GM21619 (cell line): ENCODE results near the gene DSE.
"Not testable (repeated sequence)": the region's sequence is repeated elsewhere in the genome, so short reads cannot be mapped to it uniquely, and the experiment has no call there.

ENCODE experiments used
- ATAC-seq: cut with Tn5 transposase; IDR thresholded peaks from one replicate; pipeline ENCODE4 v1.9.1; 2021; ENCODE audit not compliant: unreplicated experiment

The DSE gene

DNA sequence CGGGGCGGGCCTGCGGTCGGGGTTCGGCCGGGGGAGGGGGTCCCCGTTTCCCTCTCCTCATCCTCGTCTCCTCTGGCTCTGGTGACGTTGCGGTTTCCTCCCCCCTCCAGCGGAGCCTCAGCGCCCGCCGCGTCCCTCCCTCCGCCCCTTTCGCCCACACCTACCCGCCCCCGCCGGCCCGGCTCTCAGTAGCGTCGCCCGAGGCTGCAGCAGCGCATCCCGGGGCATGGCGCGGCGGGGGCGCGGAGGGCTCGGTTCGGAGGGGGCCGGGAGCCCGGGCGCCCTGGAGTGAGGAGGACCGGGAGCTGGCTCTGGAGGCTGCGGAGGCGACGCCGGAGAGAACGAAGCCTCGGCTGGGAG lies at the start of gene DSE:
TSS of gene DSE (plus strand) at position 188 of the 360 bp plus-strand sequence. CDS start 28,304 bp downstream, outside the sequence.
- ATAC-seq: peak; percentile 71

- ATAC-seq: not testable (repeated sequence)
Observed at GRCh38 chr6:116321933-116322332, 48.8 kb upstream of the DSE start.

DNA sequence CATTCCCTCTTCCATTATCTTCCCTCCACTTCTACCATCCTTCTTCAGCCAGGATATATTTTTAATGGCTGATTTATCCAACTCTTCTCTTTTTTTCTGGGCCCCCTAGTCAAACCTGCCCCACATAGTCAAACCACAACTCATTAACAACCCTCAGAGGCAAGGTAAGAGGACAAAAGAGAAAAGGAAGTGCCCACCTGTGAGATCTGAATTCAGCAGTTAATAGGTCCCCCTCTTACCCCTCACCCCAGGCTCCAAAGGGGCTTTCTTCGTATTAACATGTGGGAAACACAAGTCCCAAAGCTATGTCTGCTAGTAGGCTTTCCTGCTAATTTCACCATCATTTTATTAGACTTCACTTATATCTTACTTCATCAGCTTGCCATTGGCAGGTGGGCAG lies 46.9 kb upstream of the DSE start:
- no peak for ATAC-seq

DNA sequence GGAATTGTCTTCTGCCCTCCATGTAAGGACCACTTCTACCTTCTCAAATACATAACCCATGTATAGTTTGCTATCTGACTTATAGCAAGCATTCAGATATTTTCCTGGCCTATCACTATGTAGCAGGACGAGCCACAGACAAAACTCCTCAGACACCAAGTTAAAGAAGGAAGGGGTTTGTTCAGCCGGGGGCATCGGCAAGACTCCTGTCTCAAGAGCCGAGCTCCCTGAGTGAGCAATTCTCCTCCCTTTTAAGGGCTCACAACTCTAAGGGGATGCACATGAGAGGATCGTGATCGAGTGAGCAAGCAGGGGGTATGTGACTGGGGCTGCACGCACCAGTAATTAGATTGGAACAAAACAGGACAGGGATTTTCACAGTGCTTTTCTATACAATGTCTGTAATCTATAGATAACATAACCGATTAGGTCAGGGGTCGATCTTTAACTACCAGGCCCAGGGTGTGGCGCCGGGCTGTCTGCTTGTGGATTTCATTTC lies 45.1 kb upstream of the DSE start:
- not testable (repeated sequence) for ATAC-seq

- no peak for ATAC-seq
Observed at GRCh38 chr6:116326181-116326671, 44.5 kb upstream of the DSE start.

DNA sequence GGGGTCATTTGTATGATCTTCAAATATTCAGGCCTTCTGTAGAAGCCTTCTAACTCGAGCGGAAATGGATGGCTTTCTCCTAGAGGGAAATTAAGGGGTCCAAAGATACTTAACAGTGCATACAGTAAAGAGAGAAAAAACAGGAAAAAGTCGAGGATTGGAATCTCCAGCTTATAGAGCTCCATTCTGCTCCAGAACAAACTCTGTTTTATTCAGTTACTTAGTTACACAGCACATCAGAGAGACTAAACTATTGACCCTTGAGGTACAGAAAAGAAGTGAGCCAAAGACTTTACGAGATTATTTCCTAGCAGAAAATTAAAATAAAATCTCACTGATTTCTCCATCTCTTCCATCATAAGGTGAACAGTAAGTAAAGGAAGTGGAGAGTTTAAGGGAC lies 43.8 kb upstream of the DSE start:
- ATAC-seq: no peak

DNA sequence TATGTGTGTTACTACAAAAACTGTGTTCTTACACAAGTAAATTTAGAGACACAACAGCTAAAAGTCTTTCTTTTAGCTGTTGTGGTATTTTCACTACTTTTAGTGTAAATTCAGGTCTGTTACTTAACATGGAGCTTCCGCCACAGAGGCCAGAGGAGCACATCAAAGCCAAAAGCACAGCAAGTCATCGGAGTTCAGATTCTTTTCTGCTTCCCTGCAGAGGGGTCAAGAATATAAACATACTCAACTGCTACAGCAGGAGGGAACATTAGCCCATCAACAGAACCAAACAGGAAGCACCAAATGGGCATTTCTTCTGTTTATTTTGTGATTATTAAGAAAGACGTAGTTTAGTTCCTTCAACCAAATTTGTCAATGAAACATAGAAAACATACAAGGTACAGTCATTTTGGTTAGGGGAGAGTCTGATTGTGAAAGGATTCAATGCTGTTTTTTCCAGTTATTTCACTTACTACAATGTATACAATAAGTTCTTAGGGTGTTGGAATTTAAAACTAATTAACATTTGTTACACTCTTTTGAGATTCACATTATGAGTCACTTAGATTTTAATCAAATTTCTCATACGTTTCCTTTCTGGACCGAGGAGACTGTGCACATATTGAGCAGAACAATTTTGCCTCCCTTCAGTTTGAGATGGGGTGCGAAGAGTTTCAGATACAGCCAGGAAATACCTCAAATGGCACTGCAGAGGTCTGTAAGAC lies 42.8 kb upstream of the DSE start:
- no peak for ATAC-seq

DNA sequence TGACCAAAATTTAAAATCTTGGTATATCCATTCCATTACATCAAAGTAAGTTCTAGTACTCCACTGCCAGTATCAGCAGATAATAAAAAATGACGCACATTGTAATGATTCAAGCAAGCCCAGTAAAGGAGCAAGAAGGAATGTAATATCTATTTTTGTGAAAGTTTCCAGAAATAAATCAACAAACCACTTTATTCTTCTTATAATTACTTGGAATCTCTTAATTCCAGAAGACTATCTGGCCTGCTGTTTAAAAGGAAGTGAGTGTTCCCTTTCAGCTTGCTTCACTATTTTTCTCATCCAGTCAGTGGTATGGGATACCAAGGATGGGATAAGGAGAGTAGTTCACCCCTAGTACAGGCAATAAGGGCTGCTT lies 42.2 kb upstream of the DSE start:
- no peak for ATAC-seq

- ATAC-seq: no peak
Observed at GRCh38 chr6:116329156-116329555, 41.6 kb upstream of the DSE start.

- no peak for ATAC-seq
Observed at GRCh38 chr6:116330511-116330910, 40.2 kb upstream of the DSE start.

DNA sequence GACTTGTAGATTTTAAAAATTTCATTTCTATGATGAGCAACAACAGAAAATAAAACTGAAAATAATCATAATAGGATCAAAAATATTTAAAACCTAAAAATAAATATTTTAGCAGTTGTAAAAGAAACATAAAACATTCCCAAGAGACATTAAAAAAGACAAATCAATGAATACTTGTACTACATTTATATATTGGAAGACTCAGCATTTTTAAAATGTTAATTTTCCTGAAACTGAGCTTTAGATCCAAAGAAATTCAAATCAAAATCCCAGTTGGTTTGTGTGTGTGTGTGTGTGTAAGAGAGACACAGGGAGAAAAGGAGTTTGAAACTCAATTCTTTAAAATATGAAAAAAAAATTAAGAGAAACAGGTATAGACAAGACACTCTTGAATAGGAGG lies 38.7 kb upstream of the DSE start:
- ATAC-seq: no peak

DNA sequence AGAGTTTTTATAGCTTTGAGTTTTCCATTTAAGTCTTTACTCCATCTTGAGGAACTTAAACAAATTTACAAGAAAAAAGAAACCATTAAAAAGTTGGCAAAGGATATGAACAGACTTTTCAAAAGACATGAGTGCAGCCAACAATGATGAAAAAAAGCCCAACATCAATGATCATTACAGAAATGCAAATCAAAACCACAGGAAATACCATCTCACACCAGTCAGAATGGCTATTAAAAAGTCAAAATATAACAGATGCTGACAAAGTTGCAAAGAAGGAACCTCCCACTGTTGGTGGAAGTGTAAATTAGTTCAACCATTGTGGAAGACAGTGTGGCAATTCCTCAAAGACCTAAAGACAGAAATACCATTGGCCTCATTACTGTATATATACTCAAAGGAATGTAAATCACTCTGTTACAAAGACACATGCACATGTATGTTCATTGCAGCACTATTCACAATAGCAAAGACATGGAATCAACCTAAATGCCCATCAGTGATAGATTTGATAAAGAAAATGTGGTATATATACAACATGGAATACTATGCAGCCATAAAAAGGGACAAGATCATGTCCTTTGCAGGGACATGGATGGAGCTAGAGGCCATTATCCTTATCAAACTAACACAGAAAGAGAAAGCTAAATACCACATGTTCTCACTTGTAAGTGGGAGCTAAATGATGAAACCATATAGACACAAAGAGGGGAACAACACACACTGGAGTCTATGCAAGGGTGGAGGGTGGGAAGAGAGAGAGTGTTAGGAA lies 35.9 kb upstream of the DSE start:
- ATAC-seq: not testable (repeated sequence)

GRCh38 chr6:116335612-116336215 lies 35.0 kb upstream of the DSE start:
- ATAC-seq: no peak

DNA sequence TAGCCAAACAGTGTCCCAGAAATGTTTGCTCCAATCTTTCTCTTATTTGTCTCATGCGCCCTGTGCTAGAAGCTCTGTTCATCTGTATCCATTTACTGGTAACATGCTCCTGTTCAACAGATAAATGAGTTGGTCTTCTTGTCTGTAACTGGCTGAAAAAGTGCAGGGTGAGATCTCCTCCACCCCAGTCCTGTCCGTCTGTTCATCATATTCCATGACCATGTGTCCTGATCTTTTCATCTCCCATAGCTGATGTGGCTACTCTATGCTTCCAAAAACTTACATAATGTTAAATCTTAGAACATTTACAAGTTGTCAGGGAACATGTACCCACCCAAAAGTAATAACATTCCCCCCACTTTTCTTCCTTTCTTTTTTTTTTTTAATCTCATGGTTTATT lies 31.8 kb upstream of the DSE start:
- no peak for ATAC-seq

DNA sequence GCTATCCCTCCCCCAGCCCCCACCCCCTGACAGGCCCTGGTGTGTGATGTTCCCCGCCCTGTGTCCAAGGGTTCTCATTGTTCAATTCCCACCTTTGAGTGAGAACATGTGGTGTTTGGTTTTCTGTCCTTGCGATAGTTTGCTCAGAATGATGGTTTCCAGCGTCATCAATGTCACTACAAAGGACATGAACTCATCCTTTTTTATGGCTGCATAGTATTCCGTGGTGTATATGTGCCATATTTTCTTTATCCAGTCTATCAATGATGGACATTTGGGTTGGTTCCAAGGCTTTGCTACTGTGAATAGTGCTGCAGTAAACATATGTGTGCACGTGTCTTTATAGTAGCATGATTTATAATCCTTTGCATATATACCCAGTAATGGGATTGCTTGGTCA lies 30.1 kb upstream of the DSE start:
- ATAC-seq: not testable (repeated sequence)

- ATAC-seq: no peak
Observed at GRCh38 chr6:116349216-116349615, 21.5 kb upstream of the DSE start.

GRCh38 chr6:116351101-116351500 lies 19.6 kb upstream of the DSE start:
- ATAC-seq: no peak

DNA sequence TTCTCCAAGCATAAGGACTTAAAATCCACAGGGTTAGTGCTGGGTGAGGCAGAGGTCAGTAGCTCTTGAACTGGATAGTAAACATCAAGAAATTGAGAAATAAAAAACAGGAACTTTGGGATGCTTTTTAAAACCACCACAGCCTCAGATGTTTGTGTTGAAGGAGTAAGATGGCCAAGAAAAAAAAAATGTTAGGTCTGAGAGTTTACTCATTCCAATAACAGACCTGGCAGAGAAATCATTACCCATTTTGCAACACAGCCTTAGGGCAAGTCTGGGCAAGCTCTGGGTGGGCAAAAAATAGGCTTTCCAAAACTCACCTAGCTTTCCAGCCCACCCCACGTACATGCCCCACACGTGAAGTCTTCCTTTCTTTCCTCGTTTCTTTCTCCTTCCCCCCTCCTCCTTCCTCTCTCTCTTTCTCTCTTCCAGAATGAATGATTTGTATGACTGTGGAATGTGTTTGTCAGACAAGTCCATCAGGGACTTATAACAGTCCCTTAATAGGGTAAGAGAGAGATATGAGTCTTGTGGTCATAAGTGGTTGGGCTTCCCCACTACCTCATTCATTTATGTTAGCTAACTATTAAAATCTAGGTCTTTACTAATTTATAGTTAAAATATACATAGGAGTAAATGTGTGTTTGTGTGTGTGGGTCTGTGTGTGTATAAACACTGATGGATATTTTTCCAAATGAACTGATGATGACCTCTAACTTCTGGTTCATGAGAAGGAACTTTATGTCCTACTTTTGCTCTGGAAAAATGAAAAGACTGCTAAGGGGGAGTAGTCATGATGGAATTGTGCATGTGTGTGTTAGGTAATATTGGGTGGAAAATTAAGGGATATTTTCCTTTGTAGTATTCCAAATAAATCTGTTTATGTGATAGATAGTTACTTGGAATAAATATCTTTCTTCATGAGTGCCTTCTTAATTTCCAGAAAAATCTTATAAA lies 18.0 kb upstream of the DSE start:
- ATAC-seq: peak; percentile 63

DNA sequence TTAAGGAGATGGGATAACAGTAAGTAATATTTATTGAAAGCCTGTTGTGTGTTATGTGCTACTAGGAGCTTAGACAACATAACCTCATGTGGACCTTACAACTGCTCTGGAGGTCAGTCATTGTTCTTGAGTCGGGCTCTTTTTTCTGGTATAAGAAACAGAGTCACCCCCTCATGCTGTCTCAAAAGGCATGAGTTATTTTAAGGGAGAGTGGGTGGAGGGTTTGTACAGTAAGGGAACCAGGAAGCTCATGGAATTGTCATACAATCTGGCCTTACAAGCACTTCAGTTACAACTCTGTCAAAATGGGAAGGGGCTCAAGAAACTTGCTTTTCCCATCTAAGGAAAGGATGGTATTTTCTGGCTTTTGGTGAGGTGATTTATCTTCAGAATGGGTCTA lies 16.5 kb upstream of the DSE start:
- ATAC-seq: no peak

DNA sequence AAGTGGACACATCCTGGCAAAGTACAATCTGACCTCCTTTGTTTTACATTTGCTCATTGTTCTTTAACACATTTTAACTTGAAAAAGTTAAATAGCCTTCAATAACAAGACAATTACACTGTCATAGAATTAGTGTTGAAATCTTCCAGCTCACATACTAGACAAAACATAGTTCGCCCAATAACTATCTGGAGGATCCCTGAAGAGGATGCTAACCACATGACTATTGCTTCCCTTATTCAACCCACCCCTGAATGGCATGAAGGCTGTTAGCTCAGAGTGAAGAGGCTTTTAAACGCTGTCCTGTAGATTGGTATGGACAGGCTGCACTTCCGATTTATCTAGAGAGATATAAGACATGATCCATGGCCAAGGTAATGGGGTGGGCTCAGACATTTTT lies 15.0 kb upstream of the DSE start:
- ATAC-seq: no peak

DNA sequence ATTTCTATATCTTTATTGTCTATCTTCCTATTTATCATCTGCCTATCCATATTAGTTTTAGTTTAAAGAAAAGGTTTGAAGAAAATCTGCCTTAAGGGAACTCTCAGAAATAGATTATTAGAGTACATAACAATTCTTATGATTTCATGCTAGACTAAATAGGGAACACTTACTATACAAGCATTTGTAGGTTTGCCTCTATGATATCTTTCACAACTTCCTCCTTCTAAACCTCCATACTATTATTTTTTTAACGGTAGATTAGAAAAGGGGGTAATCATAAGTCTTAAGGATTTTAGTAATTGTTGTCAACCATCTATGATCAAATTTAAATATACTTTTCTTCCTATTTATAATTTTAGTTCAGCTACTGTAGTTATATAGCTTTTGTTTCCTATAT lies 11.6 kb upstream of the DSE start:
- no peak for ATAC-seq
